ENCODE measurements around the gene DNAAF3.

Gene DNAAF3

DNA sequence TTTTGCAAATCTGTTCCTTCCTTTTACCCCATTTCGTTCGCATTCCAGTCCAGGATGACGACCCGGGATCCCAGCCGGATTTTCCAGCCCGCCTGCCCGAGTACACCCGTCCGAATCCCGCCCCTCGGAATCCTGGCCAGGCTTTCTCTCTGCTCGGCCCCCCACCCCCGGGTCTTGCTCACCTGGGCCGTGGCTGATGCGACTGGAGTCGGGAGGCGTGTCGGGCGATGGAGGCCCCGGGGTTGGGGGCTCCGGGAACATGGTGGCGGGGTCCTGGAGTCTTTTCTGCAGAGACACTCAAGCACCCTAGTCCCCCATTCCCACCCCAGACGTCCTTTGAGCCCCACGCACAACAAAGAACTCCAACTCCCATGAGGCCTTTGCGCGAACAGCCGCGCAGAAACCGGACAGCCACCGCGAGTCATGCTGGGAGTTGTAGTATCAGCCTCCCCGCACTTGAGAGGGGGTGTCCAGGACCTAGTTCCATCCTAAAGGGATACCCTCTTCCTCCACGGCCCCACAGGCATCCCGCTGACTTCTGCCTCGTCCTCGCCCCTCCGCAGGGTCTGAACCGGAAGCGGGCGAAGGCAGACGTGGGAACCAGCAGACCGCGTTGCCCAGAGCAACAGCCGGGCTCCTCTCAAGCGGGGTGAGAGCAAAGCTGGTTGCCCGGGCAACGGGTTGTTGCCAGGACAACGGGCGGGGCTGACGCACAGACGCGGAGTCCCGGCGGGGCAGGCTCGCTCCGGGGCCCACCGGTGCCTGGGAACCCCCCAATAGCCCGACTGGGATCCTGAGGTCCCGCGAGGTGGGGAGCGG, 12.6 kb upstream of the DNAAF3 start:
- POLR2A ChIA-PET (ENCODE audit: low non-redundant PET): interaction anchor here (1.3 kb wide), 1 partner anchor 10 kb away, joined by 4 read pairs; no protein-coding TSS in a partner anchor
- H3K27ac ChIP-seq: no peak overlapping the region; the same call in 1 of the 2 replicates
- DNase-seq (ENCODE audit: low spot score): peak; percentile 69
- CTCF ChIA-PET: interaction anchor here (1.7 kb wide), 1 partner anchor 19 kb away, joined by 5 read pairs; no protein-coding TSS in a partner anchor
- TF ChIP-seq, protein P1, sequence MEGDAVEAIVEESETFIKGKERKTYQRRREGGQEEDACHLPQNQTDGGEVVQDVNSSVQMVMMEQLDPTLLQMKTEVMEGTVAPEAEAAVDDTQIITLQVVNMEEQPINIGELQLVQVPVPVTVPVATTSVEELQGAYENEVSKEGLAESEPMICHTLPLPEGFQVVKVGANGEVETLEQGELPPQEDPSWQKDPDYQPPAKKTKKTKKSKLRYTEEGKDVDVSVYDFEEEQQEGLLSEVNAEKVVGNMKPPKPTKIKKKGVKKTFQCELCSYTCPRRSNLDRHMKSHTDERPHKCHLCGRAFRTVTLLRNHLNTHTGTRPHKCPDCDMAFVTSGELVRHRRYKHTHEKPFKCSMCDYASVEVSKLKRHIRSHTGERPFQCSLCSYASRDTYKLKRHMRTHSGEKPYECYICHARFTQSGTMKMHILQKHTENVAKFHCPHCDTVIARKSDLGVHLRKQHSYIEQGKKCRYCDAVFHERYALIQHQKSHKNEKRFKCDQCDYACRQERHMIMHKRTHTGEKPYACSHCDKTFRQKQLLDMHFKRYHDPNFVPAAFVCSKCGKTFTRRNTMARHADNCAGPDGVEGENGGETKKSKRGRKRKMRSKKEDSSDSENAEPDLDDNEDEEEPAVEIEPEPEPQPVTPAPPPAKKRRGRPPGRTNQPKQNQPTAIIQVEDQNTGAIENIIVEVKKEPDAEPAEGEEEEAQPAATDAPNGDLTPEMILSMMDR (conservative IDR thresholded peaks at IDR 0.05; ENCODE audit: low read depth): no peak

DNA sequence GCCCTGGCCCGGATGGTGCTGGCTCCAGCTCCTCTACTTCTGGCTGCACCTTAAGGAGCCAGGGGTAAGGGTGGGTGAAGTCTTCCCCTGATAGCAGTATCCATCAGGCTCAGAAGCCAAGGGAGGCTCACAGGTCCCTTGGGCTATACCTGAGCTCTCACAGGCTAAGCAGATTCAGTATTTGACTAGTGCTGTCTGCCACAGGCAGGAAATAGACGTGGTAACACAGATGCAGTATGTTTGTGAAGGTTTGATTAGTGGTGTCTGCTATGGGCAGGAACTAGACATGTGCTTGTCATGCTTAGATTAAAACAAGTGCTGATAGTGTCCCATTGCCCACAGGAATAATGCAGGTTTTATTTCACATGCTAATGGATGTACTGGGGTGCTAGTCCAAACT, 9.7 kb upstream of the DNAAF3 start:
- POLR2A ChIA-PET (ENCODE audit: low non-redundant PET): interaction anchor here (0.5 kb wide), 1 partner anchor 267 kb away, joined by 3 read pairs; no protein-coding TSS in a partner anchor
- no peak for DNase-seq (ENCODE audit: low spot score)
- TF ChIP-seq, protein P1 (conservative IDR thresholded peaks at IDR 0.05; ENCODE audit: low read depth): no peak
- CTCF ChIA-PET: interaction anchor here (0.7 to 1.7 kb wide), 3 partner anchors 10 to 35 kb away, joined by 3 to 6 read pairs (median 5); partner anchors contain the start of gene DNAAF3
- peak overlapping the region; percentile 98 for H3K27ac ChIP-seq

DNA sequence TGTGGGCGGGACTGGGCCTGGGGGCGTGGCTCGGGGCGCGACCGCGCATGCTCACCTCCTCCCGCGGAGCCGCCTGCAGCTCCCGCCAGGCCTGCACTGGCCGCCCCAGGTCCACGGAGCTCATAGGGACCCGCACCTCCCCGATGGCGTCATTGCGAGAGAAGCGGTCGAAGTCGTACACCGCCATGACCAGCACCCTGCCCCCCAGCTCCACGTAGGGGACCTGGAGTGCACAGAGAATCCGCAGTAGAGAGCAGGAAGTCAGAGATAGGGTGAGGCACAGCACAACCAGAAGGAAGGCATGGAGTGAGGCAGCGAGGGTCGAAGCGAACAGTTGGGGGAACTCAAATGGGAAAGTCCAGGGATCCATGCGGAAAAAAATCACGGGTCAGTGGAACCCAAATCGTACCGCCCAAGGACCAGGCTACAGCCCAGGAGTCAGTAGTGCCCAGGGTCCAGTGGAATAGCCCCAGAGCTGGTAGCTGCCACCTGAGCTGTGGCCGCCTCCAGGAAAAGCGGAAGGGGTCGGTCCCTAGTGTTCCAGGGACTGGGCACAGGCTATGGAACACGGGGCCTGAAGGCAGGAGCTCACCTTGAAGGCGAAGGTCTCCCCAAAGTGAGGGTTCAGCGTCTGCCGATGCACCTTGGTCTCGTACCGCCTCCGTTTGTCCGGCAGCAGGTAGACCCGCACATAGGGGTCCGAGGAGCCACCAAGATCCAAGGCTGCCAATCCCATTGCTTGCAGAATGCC, 8.9 kb upstream of the DNAAF3 start:
- TF ChIP-seq, protein P1 (conservative IDR thresholded peaks at IDR 0.05; ENCODE audit: low read depth): no peak
- DNase-seq (ENCODE audit: low spot score): no peak
- peak overlapping the region; percentile 98 for H3K27ac ChIP-seq
- POLR2A ChIA-PET (ENCODE audit: low non-redundant PET): interaction anchor here (0.5 kb wide), 1 partner anchor 266 kb away, joined by 3 read pairs; no protein-coding TSS in a partner anchor
- CTCF ChIA-PET: interaction anchor here (0.7 to 1.7 kb wide), 4 partner anchors 9 to 34 kb away, joined by 3 to 6 read pairs (median 4); partner anchors contain the start of gene DNAAF3

DNA sequence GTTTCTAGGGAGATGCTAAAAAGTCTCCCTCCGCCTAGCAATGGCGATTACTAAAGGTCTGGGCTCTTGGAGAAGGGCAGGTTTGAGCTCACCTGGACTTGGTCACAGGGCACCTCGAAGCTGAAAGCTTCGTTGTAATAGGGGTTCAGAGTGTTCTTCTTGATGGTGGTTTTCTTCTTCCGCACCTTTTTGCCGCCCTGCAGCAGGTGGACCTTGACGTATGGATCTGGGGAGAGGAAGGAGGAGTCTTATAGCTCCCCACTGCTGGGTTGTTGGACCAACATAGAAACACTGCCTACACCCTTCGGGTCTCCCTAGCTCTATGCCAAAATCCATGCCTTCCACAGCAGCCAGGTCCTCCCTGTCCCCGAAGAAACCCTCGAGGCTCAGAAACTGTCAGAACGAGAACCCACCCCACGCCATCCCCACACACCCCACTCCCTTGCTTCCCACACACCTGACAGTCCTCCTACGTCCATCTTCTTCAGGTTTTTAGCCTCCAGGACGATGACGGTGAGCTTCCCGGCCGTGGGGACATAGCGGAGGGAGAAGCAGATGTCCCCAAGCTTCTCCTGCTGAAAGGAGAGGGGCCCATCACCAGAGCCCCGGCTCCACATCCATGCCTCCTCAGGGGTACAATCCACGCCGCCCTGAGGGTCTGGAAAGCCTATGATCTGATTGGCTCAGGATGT, 8.2 kb upstream of the DNAAF3 start:
- peak overlapping the region; percentile 98 for H3K27ac ChIP-seq
- DNase-seq (ENCODE audit: low spot score): no peak
- ChIA-PET CTCF (interaction anchor here (1.0 to 1.7 kb wide), 2 partner anchors 8 to 14 kb away, joined by 3 to 6 read pairs; partner anchors contain the start of gene DNAAF3), POLR2A (ENCODE audit: low non-redundant PET) (no interaction called here)
- TF ChIP-seq, protein P1 (conservative IDR thresholded peaks at IDR 0.05; ENCODE audit: low read depth): no peak

DNA sequence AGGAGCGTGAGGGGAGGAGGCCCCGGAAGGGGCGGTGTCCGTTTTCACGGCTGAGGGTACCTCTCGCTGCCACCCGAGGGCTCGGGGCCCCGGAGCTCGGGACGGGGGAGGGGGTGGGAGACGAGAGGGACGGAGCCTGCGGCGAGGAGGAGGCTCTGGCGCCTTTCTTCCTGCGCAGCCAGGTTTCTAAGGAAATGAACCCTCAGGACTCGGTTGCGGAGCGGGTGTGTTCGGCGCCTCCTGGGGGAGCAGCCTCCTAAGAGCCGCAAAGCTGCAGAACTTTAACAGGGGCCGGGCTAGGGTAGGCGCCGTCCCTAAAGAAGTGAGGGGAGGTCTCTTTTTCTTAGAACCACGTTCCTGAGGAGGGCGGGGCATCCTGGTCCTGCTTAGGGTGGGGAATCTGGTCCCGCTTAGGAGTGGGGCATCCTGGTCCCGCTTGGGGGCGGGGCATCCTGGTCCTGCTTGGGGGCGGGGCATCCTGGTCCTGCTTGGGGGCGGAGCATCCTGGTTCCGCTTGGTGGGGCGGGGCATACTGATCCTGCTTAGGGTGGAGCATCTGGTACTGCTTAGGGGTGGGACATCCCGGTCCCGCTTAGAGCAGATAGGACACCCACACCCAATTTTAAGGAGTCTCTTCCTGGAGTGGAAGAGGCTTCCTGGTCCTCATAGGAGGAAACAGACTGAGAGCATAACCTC, 7.4 kb upstream of the DNAAF3 start:
- ChIA-PET CTCF (interaction anchor here (1.0 kb wide), 1 partner anchor 13 kb away, joined by 3 read pairs; no protein-coding TSS in a partner anchor), POLR2A (ENCODE audit: low non-redundant PET) (no interaction called here)
- TF ChIP-seq, protein P1 (conservative IDR thresholded peaks at IDR 0.05; ENCODE audit: low read depth): no peak; the same call in 1 of the 2 replicates
- peak overlapping the region; percentile 98 for H3K27ac ChIP-seq
- DNase-seq (ENCODE audit: low spot score): peak; percentile 89
